Lung (tissue), 12 donors: Measurements from ENCODE around the gene MYO16. TPM values are rescaled to one million over a fixed set of nuclear protein-coding genes. Genes with fewer than 3 reads are reported as not detected.

Experiments
- ATAC-seq: fragments of 200-7000 bp; cut with Tn5 transposase; one replicate; pipeline ENCODE4 v1.9.1; 2020; ENCODE audit warnings: moderate number of reproducible peaks; ENCODE audit not compliant: insufficient read depth, low FRiP score
- DNase-seq, 3 donors: peaks; one replicate each; pipeline ENCODE4 v3.0.0-alpha.2; 2013 to 2017
- H3K27ac ChIP-seq, 2 donors: one replicate each; pipeline ENCODE4 v1.5.1; 2013; ENCODE audit warnings: mild to moderate bottlenecking in 2 of 2, moderate library complexity in 2 of 2, control low read depth in 1 of 2, inconsistent platforms in 1 of 2, low read depth in 1 of 2, low read length in 1 of 2
- H3K27me3 ChIP-seq, 3 donors: one replicate each; pipeline ENCODE4 v1.5.1; 2013; ENCODE audit warnings: low read length in 2 of 3; ENCODE audit not compliant: control insufficient read depth in 3 of 3, insufficient read depth in 3 of 3
- H3K36me3 ChIP-seq, 4 donors: one replicate each; pipeline ENCODE4 v1.5.1; 2013; ENCODE audit warnings: low read length in 4 of 4, mild to moderate bottlenecking in 1 of 4, moderate library complexity in 1 of 4; ENCODE audit not compliant: control insufficient read depth in 4 of 4, insufficient read depth in 4 of 4
- H3K4me1 ChIP-seq, 5 donors: one replicate each; pipeline ENCODE4 v1.5.1; 2013; ENCODE audit warnings: low read length in 5 of 5, mild to moderate bottlenecking in 2 of 5, moderate library complexity in 1 of 5; ENCODE audit not compliant: control insufficient read depth in 5 of 5, insufficient read depth in 5 of 5
- H3K4me3 ChIP-seq: one replicate; pipeline ENCODE4 v1.5.1; 2013; ENCODE audit warnings: mild to moderate bottlenecking, control low read depth, moderate library complexity
- H3K9ac ChIP-seq, 2 donors: one replicate each; pipeline ENCODE4 v1.5.1; 2013; ENCODE audit warnings: low read length in 2 of 2, control low read depth in 1 of 2; ENCODE audit not compliant: insufficient read depth in 1 of 2
- H3K9me3 ChIP-seq, 4 donors: one replicate each; pipeline ENCODE4 v1.5.1; 2013; ENCODE audit warnings: low read length in 3 of 4, mild to moderate bottlenecking in 1 of 4, moderate library complexity in 1 of 4; ENCODE audit not compliant: control insufficient read depth in 4 of 4, insufficient read depth in 3 of 4
- WGBS, 2 donors: extraction: QIAGEN DNeasy Blood & Tissue Kit; methylation state at CpG; one replicate each; pipeline ENCODE4 v1.1.7; 2013; 5-methylcytosine and 5-hydroxymethylcytosine counted together
- polyA plus RNA-seq, 2 donors: library from polyadenylated mRNA; stranded (reverse); fragments of 200-250 nt; gene quantifications; one replicate each; pipeline ENCODE4 v1.2.1, GENCODE V29; 2013
- total RNA-seq, 2 donors: library from RNA; depleted of rRNA in 1 of 2; stranded (reverse); fragments of >200 nt in 1 of 2; gene quantifications; one replicate each; pipeline ENCODE4 v1.2.1, GENCODE V29; 2014 to 2021
- TF ChIP-seq, protein P1 (sequence below): IDR thresholded peaks from 2 replicates; pipeline ENCODE4 v1.5.1; 2012; ENCODE audit warnings: mild to moderate bottlenecking; ENCODE audit errors: control extremely low read depth, extremely low read depth
- donor health status: control.
- donor health status: control.
- donor health status: Bipolar disorder and iron deficiency.
- donor health status: healthy.
- donor health status: DM: yes; HTN: yes; CAD: no.

The MYO16 gene
- total and polyA plus RNA-seq, 4 donors: 0.12 to 13.8 (median 0.88) TPM

DNA sequence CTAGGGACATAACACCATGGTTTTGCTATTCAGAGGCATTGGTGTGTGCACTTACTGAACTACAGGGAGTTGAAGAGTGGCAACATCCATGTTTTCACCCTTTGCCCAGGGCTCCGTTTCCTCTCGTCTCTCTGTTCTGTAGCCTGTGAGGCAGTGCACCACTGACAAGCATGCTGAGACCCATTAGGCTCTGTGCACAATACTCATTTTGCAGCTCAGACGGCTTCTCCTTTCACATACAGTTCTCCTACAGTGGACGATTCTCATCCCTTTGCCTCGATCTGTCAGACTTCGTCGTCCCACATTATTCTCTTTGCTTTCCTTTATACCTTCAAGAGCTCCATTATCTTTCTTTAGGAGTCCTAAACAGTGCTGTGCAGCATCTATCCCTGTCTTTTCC, 403.7 kb downstream of the MYO16 start:
- TF ChIP-seq, protein P1, sequence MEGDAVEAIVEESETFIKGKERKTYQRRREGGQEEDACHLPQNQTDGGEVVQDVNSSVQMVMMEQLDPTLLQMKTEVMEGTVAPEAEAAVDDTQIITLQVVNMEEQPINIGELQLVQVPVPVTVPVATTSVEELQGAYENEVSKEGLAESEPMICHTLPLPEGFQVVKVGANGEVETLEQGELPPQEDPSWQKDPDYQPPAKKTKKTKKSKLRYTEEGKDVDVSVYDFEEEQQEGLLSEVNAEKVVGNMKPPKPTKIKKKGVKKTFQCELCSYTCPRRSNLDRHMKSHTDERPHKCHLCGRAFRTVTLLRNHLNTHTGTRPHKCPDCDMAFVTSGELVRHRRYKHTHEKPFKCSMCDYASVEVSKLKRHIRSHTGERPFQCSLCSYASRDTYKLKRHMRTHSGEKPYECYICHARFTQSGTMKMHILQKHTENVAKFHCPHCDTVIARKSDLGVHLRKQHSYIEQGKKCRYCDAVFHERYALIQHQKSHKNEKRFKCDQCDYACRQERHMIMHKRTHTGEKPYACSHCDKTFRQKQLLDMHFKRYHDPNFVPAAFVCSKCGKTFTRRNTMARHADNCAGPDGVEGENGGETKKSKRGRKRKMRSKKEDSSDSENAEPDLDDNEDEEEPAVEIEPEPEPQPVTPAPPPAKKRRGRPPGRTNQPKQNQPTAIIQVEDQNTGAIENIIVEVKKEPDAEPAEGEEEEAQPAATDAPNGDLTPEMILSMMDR: no peak
- Histone ChIP-seq H3K9me3 (no peaks in the 10 kb centered on the region), H3K27ac (no peak overlapping the region), H3K4me3 (no peak overlapping the region), H3K27me3 (no peaks in the 10 kb centered on the region), H3K4me1 (no peaks in the 10 kb centered on the region), H3K36me3 (no peaks in the 10 kb centered on the region), H3K9ac (no peak overlapping the region)
- DNase-seq: no peak
- ATAC-seq: no peak
- WGBS, 2 donors: 84 to 86% methylated on average over 7 of the region's 7 CpGs

DNA sequence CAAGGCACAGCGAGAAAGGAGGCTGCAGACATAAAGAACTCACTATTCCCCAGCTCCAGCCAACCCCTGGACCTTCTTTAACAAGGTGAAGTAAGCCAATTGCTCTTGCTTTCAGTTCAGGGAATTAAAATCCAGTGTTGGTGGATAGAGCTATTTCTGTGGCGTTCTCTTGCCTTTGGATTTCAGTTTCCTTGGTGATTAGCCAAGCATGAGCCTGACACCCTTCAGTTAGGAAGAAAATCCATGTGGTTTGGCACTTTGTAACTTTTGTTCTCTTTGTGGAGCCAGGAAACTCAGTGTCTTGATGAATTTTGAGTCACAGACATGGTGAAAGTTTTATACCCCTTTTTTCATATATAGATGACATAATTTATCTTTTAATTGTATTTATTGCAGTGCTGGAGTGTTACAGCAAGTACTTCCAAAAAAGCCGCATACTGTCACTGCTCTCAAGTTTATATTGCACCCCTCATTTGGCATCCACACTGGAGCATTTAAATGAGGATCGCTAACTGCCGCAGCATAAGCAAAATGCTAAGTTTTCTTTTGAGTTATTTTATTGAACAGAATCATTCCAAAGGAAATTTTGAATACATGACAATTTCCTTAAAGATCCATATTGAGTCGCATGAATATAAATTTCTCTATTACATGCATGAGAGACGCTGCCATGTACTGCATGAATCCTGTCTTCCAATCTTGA, 406.8 kb downstream of the MYO16 start:
- no peak overlapping the region for H3K9ac ChIP-seq
- TF ChIP-seq, protein P1: no peak
- 86 to 93% methylated on average over 7 of the region's 7 CpGs for WGBS, 2 donors
- H3K27me3 ChIP-seq: no peaks in the 10 kb centered on the region
- no peak overlapping the region for H3K4me3 ChIP-seq
- H3K4me1 ChIP-seq: no peaks in the 10 kb centered on the region
- ATAC-seq (no peak), DNase-seq (peak in 2 of 3 donors; percentile 6 to 28)
- H3K9me3 ChIP-seq: no peaks in the 10 kb centered on the region
- no peaks in the 10 kb centered on the region for H3K36me3 ChIP-seq
- H3K27ac ChIP-seq: no peak overlapping the region

DNA sequence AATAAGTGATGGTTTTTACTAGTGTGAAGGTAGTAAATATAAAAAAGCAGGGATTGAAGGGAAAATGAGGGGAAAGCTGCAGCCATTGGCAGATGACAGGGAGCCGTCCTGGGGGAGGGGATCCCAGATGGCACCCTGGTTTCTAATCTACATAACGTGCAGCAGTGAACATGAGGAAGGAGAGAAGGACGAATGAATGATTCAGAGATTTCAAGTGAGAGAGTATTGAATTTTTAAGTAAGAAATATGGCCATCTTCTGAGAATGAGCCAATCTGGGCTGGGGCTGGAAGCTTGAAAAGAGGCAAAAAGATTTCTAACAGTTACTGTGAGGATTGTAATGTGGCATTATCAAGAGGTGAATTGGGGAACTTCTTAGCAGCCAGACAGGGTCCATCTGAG, 414.2 kb downstream of the MYO16 start:
- Histone ChIP-seq H3K27ac (no peak overlapping the region), H3K36me3 (no peaks in the 10 kb centered on the region), H3K9me3 (no peaks in the 10 kb centered on the region), H3K27me3 (no peaks in the 10 kb centered on the region), H3K9ac (no peak overlapping the region), H3K4me1 (peaks cover 0 to 5% (median 0%) of the 10 kb centered on the region in 5 donors), H3K4me3 (no peak overlapping the region)
- ATAC-seq: no peak
- 87 to 93% methylated on average over 3 of the region's 3 CpGs for WGBS, 2 donors
- TF ChIP-seq, protein P1: no peak
- DNase-seq: no peak

DNA sequence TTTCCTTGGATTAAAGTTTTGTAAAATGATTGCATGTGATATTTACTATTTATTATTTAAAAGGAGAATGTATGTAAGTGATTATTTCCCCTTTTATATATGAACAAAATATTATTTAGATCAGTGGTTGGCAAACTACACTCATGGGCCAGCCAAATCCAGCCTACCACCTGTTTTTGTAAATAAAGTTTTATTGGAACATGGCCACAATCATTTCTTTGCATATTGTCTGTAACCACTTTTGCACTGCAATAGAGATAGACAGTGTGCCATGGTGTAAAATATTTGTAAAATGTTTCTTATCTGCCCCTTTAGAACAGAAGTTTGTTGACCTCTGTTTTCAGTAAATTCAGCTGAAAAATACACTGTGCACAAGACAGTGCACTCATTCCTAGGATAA, 426.4 kb downstream of the MYO16 start:
- ATAC-seq (no peak), DNase-seq (no peak)
- TF ChIP-seq, protein P1: no peak
- no peaks in the 10 kb centered on the region for H3K36me3 ChIP-seq
- no peak overlapping the region for H3K9ac ChIP-seq
- no peaks in the 10 kb centered on the region for H3K9me3 ChIP-seq
- no peak overlapping the region for H3K4me3 ChIP-seq
- H3K27me3 ChIP-seq: no peaks in the 10 kb centered on the region
- no peaks in the 10 kb centered on the region for H3K4me1 ChIP-seq
- H3K27ac ChIP-seq: no peak overlapping the region
